Stimulated activated CD4-positive, alpha-beta T cell treated with anti-CD3 and anti-CD28 coated beads, Interleukin-4, amount 100 ng/mL, for 48 hours (primary cell): ENCODE measurements around the gene TMEM117.

Source experiments
- DNase-seq, 2 donors: peaks; one replicate each; pipeline ENCODE4 v3.0.0-alpha.2; 2020; ENCODE audit warnings: low read depth in 2 of 2

The TMEM117 gene

GRCh38 chr12:43964033-43964432, 128.2 kb downstream of the TMEM117 start:
- DNase-seq = no peak

DNA sequence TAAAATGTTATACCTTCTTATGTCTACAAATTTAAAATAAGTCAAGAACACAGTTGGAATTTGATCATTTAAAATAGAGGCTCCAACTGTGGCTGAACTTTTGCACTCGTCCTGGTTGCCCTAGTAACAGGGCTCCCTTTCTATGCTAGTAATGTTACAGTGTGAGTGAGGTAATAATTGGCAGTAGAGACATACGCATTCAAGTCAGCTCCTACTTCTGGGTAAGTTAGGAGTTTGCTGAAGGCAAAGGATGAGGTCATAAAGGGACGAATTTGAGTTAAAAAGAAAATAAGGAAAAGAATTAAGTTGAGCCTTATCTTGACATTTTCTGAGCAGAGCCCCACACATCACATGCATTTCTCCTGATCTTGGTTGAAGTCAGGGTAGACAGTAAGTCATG, 129.1 kb downstream of the TMEM117 start:
- DNase-seq = no peak

- DNase-seq = no peak
These were observed 130.0 kb downstream of the TMEM117 start for GRCh38 chr12:43965899-43966298.

GRCh38 chr12:43968736-43969135, 132.9 kb downstream of the TMEM117 start:
- DNase-seq = no peak

- no peak for DNase-seq
These were observed 134.0 kb downstream of the TMEM117 start for GRCh38 chr12:43969882-43970281.

DNA sequence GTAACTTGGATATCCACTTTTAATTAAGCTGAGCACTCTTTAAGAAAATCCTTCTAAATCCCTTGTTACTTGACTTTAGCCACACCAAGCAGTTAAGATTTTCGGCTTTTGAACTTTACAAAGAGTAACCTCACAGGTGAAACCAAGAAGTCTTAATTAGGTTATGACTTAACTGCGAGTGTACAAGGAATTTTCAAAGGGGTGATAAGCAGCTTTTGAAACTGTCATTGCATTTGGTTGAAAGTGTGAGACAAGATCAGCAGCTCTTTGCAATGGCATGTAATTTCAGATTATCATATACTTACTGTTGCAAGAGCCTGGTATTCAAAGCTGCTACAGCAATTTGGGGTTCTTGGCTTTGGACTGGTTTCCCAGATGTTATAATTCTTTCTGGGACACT, 137.5 kb downstream of the TMEM117 start:
- no peak for DNase-seq

DNA sequence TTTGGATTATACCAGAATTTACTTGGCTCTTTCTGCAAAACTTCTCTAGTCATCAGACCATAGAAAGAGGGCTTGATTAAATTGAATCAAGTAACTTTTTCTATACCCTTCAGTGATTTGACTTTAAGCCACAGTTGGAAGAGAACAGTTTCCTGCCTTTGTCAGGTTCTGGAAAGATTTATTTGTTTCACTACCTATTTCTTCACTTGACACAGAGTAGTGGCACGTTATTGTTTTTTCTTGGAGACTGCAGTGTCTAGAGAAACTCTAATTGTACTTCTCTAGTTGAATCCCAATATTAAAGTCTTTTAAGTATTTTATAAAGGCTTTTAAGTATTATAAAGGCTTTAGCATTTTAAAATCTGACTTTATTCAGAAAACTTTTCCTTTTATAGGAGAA, 138.1 kb downstream of the TMEM117 start:
- DNase-seq = no peak

GRCh38 chr12:43976027-43976426, 140.1 kb downstream of the TMEM117 start:
- no peak for DNase-seq

DNA sequence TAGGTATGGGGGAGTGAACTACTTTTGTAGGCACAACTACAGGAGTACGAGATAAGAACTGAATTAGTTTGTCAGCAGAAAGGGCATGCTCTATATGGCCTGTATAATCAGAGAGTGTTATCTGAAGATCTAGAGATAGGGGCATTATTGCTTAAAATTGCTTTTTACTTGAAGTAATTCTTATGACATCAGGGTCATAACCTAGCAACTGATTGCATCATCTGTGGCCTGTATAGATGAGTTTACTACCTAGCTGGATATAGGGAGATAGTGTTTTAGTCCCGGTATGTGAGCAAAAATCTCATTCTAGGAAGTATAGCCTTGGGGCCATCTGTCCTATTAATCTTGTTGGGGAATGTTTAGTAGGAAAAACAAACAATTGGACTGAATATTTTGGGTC, 142.7 kb downstream of the TMEM117 start:
- DNase-seq = no peak

- no peak for DNase-seq
These were observed 143.6 kb downstream of the TMEM117 start for GRCh38 chr12:43979450-43979849.

DNA sequence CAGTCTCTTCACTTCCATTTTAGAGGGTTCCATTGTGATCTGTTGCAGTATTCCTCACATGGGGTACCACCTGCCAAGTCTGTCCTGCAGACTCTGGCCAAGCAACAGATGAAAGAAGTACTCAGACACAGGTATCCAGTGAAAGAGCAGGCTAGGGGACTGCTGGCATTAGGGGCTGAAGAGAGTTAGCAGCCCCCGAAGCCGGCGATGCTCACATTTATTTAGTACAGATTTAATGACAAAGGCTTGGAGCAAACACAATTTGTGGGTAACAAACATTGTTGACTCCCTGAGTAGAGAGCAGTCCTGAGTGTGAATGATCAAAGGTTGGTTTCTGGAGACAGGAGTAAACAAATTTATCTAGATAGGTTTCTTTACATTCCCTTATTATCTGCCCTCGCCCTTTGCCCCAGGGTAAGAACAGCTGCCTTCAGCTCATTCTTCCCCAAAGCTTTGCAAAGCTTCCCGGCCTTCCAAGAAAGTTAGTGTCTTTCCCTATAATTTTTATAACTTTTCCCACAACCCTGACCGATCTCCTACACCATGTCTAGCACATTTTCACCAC, 144.8 kb downstream of the TMEM117 start:
- no peak for DNase-seq

- DNase-seq = no peak
These were observed 145.8 kb downstream of the TMEM117 start for GRCh38 chr12:43981726-43982125.

DNA sequence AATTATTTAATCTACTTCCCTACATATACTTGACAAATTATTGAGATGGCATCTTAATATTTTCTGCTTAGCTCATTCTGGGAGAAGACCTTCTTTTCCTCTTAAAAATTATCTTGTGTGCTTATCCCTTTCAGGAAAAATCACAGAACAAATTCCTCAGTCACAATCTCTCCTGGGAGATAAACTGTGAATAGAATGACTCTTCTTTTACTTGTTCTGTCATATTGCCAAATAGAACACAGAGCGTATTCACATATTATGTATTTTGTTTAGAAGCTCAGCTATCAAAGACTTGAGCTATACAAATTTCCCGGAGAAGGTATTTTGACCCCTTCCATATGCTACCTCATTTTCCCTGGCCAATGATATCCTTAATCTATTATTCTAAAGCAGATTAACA, 146.7 kb downstream of the TMEM117 start:
- no peak for DNase-seq

GRCh38 chr12:43988838-43989560, 153.1 kb downstream of the TMEM117 start:
- DNase-seq = no peak

GRCh38 chr12:43992856-43993255, 157.0 kb downstream of the TMEM117 start:
- DNase-seq = no peak

DNA sequence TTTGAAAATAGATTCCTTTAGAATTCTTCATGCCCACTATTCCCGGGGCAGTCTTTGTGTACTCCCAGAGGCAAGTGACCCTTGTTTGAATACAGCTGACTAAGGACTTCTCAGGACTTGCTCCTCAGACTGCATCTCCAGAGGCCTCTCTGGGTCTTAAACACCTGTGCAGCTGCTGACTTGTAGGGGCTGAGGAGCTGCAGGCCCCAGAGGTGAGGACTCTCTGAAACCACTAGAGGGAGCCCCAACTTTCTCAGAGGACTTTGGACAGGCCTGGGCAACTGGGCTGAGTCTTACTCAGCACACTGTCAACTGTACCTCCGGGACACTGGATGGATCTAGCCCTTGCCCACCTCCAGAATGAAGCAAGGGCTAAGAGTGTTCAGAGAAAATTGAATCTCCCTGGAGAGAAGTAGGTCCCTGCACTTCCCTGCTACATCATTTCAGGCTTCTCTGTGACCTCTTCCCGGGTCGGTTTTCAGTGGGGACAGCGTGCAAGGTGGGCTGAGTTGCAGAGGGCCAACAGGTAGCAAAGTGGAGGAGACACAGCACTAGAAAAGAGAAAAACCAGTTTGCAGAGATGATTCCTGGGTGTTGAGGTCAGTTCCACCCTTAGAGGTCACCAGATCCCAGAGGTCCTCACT, 164.6 kb downstream of the TMEM117 start:
- DNase-seq = peak in 1 of 2 donors; percentile 3

DNA sequence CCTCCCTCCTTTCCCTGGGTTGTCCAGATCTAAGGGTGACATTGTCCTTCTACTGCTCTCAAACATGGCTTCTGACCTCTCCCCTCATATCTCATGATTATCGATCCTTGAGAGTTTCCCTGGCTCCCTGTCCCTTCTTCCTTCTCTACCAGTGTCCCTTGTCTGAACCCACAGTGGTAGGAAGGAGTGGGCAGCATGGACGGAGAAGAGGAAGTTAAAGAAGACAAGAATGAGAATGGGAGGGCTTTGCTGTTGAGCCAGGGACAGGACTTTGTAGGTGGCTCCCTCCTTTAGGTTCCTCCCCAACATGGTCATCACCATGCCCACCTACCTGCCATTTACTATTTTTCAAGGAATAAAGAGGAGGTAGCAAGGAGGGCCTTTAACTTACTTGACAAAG, 166.7 kb downstream of the TMEM117 start:
- DNase-seq = no peak

- DNase-seq = no peak
These were observed 167.8 kb downstream of the TMEM117 start for GRCh38 chr12:44003721-44004120.

- DNase-seq = no peak
These were observed 179.6 kb downstream of the TMEM117 start for GRCh38 chr12:44015333-44015941.

- no peak for DNase-seq
These were observed 181.3 kb downstream of the TMEM117 start for GRCh38 chr12:44017216-44017615.

DNA sequence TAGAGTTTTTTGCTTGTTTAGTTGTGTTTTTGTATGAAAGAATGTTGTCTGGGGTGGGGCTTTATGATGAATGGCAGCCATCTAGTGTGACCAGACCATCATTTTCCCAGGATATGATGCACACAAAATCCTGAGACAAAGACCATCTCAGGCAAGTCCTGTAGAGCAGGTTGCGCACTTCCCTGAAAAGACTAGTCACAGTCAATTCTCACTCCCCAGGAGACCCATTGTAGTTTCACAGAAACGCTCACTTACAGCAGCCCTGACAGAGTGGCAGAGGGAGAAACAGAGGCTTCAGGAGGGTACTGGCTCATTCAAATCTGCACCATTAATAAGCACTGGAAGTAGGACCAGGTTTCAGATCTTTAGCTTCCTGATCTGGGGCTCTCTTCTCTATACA, 183.2 kb downstream of the TMEM117 start:
- DNase-seq = no peak

DNA sequence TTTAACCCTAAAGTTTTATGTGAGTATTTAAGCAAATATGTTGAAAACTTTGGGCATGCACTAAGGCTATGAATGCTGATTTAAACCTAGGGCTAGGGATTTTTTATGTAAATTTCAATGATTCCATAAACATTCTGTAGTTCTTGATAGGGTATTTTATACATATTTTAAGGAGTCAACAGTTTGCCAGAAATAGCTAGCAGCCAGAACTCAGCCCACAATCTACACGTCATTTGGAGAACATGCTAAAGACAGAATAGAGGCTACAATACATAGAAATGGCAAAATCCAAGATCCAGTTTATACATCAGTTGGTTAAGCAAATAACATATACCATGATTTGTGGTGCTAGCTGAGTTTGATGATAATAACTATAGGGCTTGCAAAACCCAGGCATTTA, 184.7 kb downstream of the TMEM117 start:
- no peak for DNase-seq

GRCh38 chr12:44021471-44021971, 185.6 kb downstream of the TMEM117 start:
- no peak for DNase-seq
